Endodermal cell (in vitro differentiated cells): ENCODE measurements around the gene PRKCE. TPM values are rescaled to one million over a fixed set of nuclear protein-coding genes. Genes with fewer than 3 reads are reported as not detected.

Experiments
- DNase-seq: peaks from one replicate; pipeline ENCODE4 v3.0.0-alpha.2; 2017
- H3K27ac ChIP-seq: 2 replicates; pipeline ENCODE4 v1.5.1; 2013; ENCODE audit warnings: mild to moderate bottlenecking, low read depth, low read length, moderate library complexity
- H3K27me3 ChIP-seq: 2 replicates; pipeline ENCODE4 v1.6.1; 2013; ENCODE audit warnings: mild to moderate bottlenecking, low read length, moderate library complexity; ENCODE audit not compliant: insufficient read depth, control insufficient read depth, poor library complexity, severe bottlenecking
- H3K36me3 ChIP-seq: 2 replicates; pipeline ENCODE4 v1.7.0; 2013; ENCODE audit warnings: mild to moderate bottlenecking, low read length, moderate library complexity; ENCODE audit not compliant: control insufficient read depth, insufficient read depth
- H3K4me1 ChIP-seq: one replicate; pipeline ENCODE4 v1.7.0; 2013; ENCODE audit warnings: low read length; ENCODE audit not compliant: control insufficient read depth, insufficient read depth
- H3K4me3 ChIP-seq: 2 replicates; pipeline ENCODE4 v1.5.1; 2013; ENCODE audit warnings: mild to moderate bottlenecking, low read length, moderate library complexity
- H3K9ac ChIP-seq: 2 replicates; pipeline ENCODE4 v1.6.1; 2013; ENCODE audit warnings: mild to moderate bottlenecking, low read length, moderate library complexity; ENCODE audit not compliant: poor library complexity, severe bottlenecking; ENCODE audit errors: extremely low read depth
- H3K9me3 ChIP-seq: 2 replicates; pipeline ENCODE4 v1.6.1; 2013; ENCODE audit warnings: mild to moderate bottlenecking, low read length, moderate library complexity; ENCODE audit not compliant: control insufficient read depth
- H3K27ac Mint-ChIP-seq: 2 replicates; pipeline ENCODE4 v1.8.0; 2020; ENCODE audit warnings: mixed read lengths
- H3K27me3 Mint-ChIP-seq: 2 replicates; pipeline ENCODE4 v1.8.0; 2021; ENCODE audit warnings: mild to moderate bottlenecking, mixed read lengths; ENCODE audit not compliant: insufficient read depth
- H3K36me3 Mint-ChIP-seq: 2 replicates; pipeline ENCODE4 v1.8.0; 2020; ENCODE audit warnings: low read depth, mixed read lengths
- H3K4me1 Mint-ChIP-seq: 2 replicates; pipeline ENCODE4 v1.8.0; 2020; ENCODE audit warnings: mixed read lengths
- H3K4me3 Mint-ChIP-seq: 2 replicates; pipeline ENCODE4 v1.8.0; 2020; ENCODE audit warnings: mild to moderate bottlenecking, moderate library complexity, mixed read lengths
- H3K9me3 Mint-ChIP-seq: 2 replicates; pipeline ENCODE4 v1.8.0; 2020; ENCODE audit warnings: mild to moderate bottlenecking, mixed read lengths
- WGBS, 2 experiments: methylation state at CpG; one replicate each; pipeline versions ENCODE4 v1.1.5 to v1.1.7; 2013; ENCODE audit warnings: missing lambda C conversion rate in 2 of 2, mixed read lengths in 1 of 2; ENCODE audit not compliant: insufficient coverage in 1 of 2, insufficient read length in 1 of 2; 5-methylcytosine and 5-hydroxymethylcytosine counted together
- total RNA-seq, 2 donors: library from RNA; stranded (reverse); fragmentation: NEBNext Ultra II Directional in 1 of 2; extraction: Animal tissue kit (Norgen Biotek cat#: 25700) in 1 of 2; gene quantifications; 2 replicates in 1 of 2; 3 replicates in 1 of 2; pipeline ENCODE4 v1.2.1, GENCODE V29; 2021
- TF ChIP-seq, protein P1 (sequence below): fragments of 200-600 bp; sonication (generic); conservative IDR thresholded peaks from 2 replicates; pipeline ENCODE4 v1.5.0; 2021; ENCODE audit warnings: antibody characterized with exemption, mild to moderate bottlenecking

The PRKCE gene
- total RNA-seq, 2 donors from 2014 or later, result 1.4 to 1.7 TPM

DNA sequence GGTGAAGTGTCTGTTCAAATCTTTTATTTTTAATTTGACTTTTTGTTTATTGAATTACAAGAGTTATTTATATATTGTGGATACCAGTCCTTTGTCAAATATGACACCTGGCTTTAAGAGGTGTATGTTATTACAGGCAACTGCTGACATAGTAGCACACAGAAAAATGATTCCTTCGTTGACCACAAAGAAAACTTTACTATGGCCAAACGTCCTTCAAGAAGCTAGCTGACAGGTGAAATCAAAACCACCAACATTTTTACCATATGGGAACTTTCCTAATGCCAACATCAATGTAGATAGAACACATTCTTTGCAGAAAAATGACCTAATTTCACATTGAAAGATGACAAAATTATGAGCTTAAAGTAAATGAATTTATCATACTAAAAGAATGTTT lies 34.0 kb upstream of the PRKCE start:
- H3K4me3 ChIP-seq, result no peak overlapping the region
- Mint-ChIP-seq H3K9me3 (no peaks in the 10 kb centered on the region), H3K4me3 (no peak overlapping the region), H3K36me3 (no peaks in the 10 kb centered on the region), H3K27me3 (no peaks in the 10 kb centered on the region), H3K4me1 (peaks cover 26% of the 10 kb centered on the region), H3K27ac (no peak overlapping the region)
- no peaks in the 10 kb centered on the region for H3K36me3 ChIP-seq
- peaks cover 5% of the 10 kb centered on the region for H3K27me3 ChIP-seq
- H3K4me1 ChIP-seq, result peaks cover 4% of the 10 kb centered on the region
- 82% methylated on average over 2 of the region's 2 CpGs; no CpG with 5 or more reads in 1 of the 2 experiments for WGBS, 2 experiments
- TF ChIP-seq, protein P1, sequence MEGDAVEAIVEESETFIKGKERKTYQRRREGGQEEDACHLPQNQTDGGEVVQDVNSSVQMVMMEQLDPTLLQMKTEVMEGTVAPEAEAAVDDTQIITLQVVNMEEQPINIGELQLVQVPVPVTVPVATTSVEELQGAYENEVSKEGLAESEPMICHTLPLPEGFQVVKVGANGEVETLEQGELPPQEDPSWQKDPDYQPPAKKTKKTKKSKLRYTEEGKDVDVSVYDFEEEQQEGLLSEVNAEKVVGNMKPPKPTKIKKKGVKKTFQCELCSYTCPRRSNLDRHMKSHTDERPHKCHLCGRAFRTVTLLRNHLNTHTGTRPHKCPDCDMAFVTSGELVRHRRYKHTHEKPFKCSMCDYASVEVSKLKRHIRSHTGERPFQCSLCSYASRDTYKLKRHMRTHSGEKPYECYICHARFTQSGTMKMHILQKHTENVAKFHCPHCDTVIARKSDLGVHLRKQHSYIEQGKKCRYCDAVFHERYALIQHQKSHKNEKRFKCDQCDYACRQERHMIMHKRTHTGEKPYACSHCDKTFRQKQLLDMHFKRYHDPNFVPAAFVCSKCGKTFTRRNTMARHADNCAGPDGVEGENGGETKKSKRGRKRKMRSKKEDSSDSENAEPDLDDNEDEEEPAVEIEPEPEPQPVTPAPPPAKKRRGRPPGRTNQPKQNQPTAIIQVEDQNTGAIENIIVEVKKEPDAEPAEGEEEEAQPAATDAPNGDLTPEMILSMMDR, result no peak
- no peaks in the 10 kb centered on the region for H3K9me3 ChIP-seq
- no peak for DNase-seq
- no peak overlapping the region for H3K9ac ChIP-seq
- H3K27ac ChIP-seq, result no peak overlapping the region

DNA sequence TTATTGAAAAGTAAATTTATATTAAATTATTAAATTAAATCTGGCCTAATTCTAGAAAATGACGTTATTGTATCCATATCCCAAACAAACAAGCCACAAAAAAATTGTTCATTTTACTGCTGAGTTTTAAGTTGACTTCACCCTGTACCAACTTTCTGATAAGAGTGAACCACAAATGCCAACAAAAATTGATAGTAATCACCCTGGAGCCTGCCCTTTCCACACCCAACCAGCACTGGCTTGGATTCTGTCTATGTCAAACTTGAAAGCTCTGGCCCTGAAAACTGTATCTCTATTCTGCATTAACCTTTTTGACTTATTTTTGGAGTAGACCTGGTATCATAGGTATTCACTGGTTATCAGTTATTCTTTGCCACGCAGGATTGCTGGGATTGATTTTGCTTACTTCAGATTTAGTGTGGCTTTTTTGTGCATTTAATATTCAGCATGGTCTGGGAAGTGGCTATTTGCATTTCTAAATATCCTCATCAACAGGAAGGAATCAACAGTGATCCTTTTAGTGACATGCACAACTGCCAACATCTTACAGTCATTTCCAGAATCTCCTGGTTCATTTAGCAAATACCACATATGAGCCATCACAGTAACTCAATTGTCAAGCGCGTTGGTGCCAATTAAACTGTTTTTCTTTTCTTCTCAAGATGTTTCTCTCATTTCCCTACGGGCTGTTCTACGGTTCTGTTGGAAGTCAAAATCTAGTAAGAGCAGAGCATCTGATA lies 29.0 kb upstream of the PRKCE start:
- Mint-ChIP-seq H3K4me3 (no peak overlapping the region), H3K27me3 (peaks cover 2% of the 10 kb centered on the region), H3K36me3 (no peaks in the 10 kb centered on the region), H3K27ac (no peak overlapping the region), H3K4me1 (peaks cover 34% of the 10 kb centered on the region), H3K9me3 (no peaks in the 10 kb centered on the region)
- Histone ChIP-seq H3K4me1 (peaks cover 12% of the 10 kb centered on the region), H3K4me3 (no peak overlapping the region), H3K9ac (no peak overlapping the region), H3K9me3 (no peaks in the 10 kb centered on the region), H3K27ac (no peak overlapping the region), H3K36me3 (no peaks in the 10 kb centered on the region), H3K27me3 (peaks cover 5% of the 10 kb centered on the region)
- TF ChIP-seq, protein P1, result no peak
- 93 to 100% methylated on average over 2 to 6 of the region's 6 CpGs for WGBS, 2 experiments
- DNase-seq, result no peak

DNA sequence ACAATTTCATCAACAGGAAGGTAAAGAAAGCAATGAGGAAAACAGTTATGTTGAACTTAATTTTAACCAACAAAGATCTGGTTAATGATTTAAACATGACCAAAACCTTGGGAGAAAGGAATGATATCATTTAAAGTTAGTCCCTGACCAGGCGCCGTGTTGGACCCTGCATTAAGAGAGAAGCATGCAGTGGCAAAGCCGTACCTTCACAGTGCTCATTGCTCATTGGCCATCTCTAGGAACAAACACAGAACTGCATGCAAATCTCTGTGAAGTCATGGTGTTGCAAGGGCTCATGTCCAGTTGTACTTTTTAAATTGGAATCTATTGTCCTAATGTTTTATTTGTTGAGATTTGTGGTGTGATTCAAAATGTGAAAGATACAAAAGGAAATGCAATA lies 28.4 kb upstream of the PRKCE start:
- H3K9me3 Mint-ChIP-seq, result no peaks in the 10 kb centered on the region
- WGBS, 2 experiments, result 76 to 90% methylated on average over 2 to 3 of the region's 3 CpGs
- no peak overlapping the region for H3K27ac ChIP-seq
- H3K9me3 ChIP-seq, result no peaks in the 10 kb centered on the region
- H3K4me1 Mint-ChIP-seq, result peaks cover 39% of the 10 kb centered on the region
- peaks cover 2% of the 10 kb centered on the region for H3K27me3 Mint-ChIP-seq
- H3K36me3 ChIP-seq, result no peaks in the 10 kb centered on the region
- no peak for DNase-seq
- H3K27ac Mint-ChIP-seq, result no peak overlapping the region
- no peak overlapping the region for H3K4me3 Mint-ChIP-seq
- no peak overlapping the region for H3K4me3 ChIP-seq
- H3K27me3 ChIP-seq, result peaks cover 5% of the 10 kb centered on the region
- H3K9ac ChIP-seq, result no peak overlapping the region
- TF ChIP-seq, protein P1, result no peak
- H3K36me3 Mint-ChIP-seq, result no peaks in the 10 kb centered on the region
- H3K4me1 ChIP-seq, result peaks cover 12% of the 10 kb centered on the region
